PFSK-1 (cell line): ENCODE results near the gene C11orf21.

Source experiments
- FOXP2 ChIP-seq: optimal IDR thresholded peaks from 2 replicates; pipeline ENCODE3; 2011; ENCODE audit warnings: borderline replicate concordance, control low read depth, inconsistent platforms; ENCODE audit not compliant: insufficient read depth; ENCODE audit errors: extremely low read length, extremely low read depth
- POLR2AphosphoS5 ChIP-seq: IDR thresholded peaks from 2 replicates; pipeline ENCODE4 v1.6.1; 2012; ENCODE audit warnings: low read depth, mild to moderate bottlenecking, control low read depth, low read length, moderate library complexity
- REST ChIP-seq, 2 experiments: IDR thresholded peaks; 2 replicates each; pipeline versions ENCODE4 v1.6.1 to v1.8.0; 2011 to 2012; ENCODE audit warnings: low read depth in 2 of 2, low read length in 2 of 2, control low read depth in 1 of 2, inconsistent platforms in 1 of 2, mild to moderate bottlenecking in 1 of 2, moderate library complexity in 1 of 2; ENCODE audit not compliant: insufficient read depth in 1 of 2
- SIN3A ChIP-seq: IDR thresholded peaks from 2 replicates; pipeline ENCODE4 v1.6.1; 2012; ENCODE audit warnings: mild to moderate bottlenecking, low read length, moderate library complexity, borderline replicate concordance; ENCODE audit not compliant: insufficient read depth
- TAF1 ChIP-seq: IDR thresholded peaks from 2 replicates; pipeline ENCODE4 v1.6.1; 2012; ENCODE audit warnings: low read length, control low read depth, borderline replicate concordance; ENCODE audit not compliant: insufficient read depth

- TF ChIP-seq FOXP2 (no peak), REST (IDR thresholded peaks at IDR 0.05; ENCODE audit: insufficient read depth in 1 of 2, low read depth in 2 of 2, low read length in 2 of 2) (no peak), POLR2AphosphoS5 (no peak), SIN3A (no peak), TAF1 (no peak)
These were observed 3.5 kb downstream of the C11orf21 start for GRCh38 chr11:2298131-2298794.
